Body of pancreas (tissue), 4 donors: ENCODE results near the gene EN2.

ENCODE experiments used
- POLR2A ChIP-seq, 3 donors: fragments of 450-650 bp; IDR thresholded peaks; one replicate each; pipeline ENCODE4 v1.6.1; 2016; ENCODE audit warnings: antibody characterized with exemption in 3 of 3, mild to moderate bottlenecking in 2 of 3
- TF ChIP-seq, protein P1 (sequence below), 7 experiments: fragments of 450-650 bp in 4 of 7; fragments of 200-600 bp in 3 of 7; sonication (generic) in 3 of 7; IDR thresholded peaks; one replicate each; pipeline ENCODE4 v1.5.1; 2016 to 2019; ENCODE audit warnings: antibody characterized with exemption in 7 of 7

DNA sequence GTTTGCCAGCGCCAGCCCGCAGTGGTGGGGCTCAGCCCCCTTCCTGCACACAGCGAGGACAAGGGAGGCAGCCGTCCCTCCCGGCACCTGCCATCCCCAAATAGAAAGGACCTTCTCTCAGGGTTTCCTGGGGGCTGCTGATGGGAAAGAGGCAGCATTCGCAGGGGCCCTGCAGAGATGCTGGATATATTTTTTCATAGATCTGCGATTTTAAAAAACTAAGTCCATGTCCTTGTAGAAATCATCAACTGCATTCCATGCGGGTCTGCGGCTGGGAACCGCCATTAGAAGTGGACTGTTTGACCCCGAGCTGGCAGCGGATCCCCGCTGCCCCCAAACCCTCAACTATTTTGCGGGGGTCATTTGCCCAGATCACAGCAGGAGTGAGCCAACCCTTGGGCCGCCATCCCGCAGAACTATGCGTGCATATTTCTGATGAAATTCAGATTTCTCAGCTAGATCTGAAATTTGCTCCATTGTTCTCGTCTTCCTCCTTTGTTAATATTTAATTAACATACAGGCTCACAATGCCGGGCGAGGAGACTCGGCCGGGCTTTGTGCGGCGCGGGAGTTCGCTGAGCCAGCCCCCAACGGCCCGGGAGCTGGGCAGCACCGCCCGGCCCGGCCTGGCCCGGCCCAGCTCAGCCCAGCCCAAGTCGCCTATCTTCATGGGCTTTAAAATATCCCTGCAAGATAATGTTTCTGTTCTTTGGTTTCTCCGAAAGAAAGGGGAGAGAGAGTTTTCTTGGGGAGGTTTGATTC lies 2.0 kb downstream of the EN2 start:
- TF ChIP-seq, protein P1, sequence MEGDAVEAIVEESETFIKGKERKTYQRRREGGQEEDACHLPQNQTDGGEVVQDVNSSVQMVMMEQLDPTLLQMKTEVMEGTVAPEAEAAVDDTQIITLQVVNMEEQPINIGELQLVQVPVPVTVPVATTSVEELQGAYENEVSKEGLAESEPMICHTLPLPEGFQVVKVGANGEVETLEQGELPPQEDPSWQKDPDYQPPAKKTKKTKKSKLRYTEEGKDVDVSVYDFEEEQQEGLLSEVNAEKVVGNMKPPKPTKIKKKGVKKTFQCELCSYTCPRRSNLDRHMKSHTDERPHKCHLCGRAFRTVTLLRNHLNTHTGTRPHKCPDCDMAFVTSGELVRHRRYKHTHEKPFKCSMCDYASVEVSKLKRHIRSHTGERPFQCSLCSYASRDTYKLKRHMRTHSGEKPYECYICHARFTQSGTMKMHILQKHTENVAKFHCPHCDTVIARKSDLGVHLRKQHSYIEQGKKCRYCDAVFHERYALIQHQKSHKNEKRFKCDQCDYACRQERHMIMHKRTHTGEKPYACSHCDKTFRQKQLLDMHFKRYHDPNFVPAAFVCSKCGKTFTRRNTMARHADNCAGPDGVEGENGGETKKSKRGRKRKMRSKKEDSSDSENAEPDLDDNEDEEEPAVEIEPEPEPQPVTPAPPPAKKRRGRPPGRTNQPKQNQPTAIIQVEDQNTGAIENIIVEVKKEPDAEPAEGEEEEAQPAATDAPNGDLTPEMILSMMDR (IDR thresholded peaks at IDR 0.05): no peak
- TF ChIP-seq POLR2A (IDR thresholded peaks at IDR 0.05): no peak
